ENCODE data around the gene NEURL2.
A peak's percentile ranks its signal among the peaks of the same experiment; 100 is the strongest.
"Not testable (repeated sequence)": the region's sequence is repeated elsewhere in the genome, so short reads cannot be mapped to it uniquely, and the experiment has no call there.

NEURL2 gene, protein sequence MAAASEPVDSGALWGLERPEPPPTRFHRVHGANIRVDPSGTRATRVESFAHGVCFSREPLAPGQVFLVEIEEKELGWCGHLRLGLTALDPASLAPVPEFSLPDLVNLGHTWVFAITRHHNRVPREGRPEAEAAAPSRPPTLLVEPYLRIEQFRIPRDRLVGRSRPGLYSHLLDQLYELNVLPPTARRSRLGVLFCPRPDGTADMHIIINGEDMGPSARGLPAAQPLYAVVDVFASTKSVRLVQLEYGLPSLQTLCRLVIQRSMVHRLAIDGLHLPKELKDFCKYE

DNA sequence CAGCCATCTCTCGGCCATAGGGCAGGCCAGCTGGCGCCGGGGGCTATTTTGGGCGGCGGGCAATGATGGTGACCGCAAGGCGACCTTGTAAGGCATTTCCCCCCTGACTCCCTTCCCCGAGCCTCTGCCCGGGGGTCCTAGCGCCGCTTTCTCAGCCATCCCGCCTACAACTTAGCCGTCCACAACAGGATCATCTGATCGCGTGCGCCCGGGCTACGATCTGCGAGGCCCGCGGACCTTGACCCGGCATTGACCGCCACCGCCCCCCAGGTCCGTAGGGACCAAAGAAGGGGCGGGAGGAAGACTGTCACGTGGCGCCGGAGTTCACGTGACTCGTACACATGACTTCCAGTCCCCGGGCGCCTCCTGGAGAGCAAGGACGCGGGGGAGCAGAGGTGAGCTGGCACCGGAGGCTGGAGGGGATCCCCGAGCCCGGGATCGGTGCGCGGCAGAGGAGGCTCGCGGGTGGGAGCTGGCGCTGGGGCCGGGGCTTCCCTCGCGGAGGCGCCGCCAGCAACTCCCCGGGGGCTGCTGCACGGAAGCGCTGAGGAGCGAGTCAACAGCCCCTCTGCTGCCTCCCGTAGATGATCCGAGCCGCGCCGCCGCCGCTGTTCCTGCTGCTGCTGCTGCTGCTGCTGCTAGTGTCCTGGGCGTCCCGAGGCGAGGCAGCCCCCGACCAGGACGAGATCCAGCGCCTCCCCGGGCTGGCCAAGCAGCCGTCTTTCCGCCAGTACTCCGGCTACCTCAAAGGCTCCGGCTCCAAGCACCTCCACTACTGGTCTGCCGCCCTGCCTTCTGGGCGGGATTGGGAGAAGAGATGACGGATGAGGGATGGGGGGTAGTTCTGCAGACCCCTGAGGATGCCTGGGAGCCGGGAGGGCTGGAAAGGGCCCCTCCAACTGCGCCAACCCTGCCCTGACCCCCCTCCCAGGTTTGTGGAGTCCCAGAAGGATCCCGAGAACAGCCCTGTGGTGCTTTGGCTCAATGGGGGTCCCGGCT is at the start of gene NEURL2, which contains the start of gene CTSA:
TSS of gene NEURL2 (minus strand) at position 224 of the 999 bp plus-strand sequence. CDS start at position 7, 217 bp downstream.
TSS of gene CTSA (plus strand) at position 351 of the 999 bp plus-strand sequence. CDS start at position 585, 234 bp downstream.
- DNase-seq = peak; percentile 81 to 87

DNA sequence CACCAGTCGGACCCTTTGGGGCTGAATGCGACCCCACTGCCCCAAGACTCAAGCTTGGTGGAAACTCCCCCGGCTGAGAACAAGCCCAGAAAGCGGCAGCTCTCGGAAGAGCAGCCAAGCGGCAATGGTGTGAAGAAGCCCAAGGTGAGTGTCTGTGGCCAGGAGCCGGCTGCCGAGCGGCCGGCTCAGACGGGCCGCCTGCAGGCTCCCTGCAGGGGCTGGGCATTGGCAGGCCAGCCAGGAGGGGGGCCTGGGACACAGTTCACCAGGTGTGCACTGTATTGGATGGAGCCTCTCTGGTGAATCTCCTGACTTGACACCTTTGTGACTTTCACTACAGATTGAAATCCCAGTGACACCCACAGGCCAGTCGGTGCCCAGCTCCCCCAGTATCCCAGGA is 49.5 kb upstream of the NEURL2 start:
- no peak for DNase-seq

DNA sequence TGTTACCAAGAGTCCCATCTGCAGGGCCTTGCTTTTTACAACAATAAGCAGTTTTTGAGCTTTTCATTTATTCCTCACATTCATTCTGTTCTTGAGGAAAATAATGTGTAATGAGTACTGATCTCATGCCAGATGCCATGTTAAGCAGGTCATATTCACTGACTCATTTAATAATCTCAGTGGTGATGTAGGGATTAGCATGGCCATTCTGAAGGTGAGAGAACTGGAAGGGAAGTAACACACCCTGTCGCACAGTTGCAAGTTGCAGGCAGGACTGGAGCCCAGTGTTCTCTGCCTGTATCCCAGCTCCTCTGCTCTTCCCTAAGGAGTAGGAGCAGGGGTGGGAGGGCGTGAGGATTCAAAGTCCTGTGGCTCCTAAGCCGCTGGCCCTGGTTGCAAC is 49.0 kb upstream of the NEURL2 start:
- DNase-seq = no peak

DNA sequence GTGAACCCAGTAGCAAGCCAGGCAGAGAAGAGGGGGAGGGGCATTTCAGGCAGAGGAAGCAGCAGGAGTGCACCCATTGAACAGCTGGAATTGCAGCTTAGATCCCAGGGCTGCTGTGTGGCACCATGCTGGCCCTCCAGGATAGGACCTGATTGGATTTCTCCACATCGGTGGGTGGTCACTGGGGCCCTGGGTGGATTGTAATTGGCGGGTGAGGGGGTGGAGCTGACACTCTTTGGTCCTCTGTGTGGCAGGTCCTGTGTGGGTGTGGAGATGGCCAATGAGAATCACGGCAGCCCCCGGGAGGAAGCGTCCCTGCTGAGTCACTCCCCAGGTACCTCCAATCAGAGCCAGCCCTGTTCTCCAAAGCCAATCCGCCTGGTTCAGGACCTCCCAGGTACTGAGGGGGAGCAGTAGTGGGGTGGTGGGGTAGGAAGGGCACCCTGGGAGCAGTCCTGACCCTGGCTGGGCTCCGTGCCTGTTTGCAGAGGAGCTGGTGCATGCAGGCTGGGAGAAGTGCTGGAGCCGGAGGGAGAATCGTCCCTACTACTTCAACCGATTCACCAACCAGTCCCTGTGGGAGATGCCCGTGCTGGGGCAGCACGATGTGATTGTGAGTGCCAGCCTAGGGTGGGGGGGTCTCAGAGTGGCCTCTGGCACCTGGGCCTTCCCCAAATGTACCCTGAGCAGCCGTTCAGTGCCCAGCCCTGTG is 47.9 kb upstream of the NEURL2 start:
- no peak for DNase-seq

DNA sequence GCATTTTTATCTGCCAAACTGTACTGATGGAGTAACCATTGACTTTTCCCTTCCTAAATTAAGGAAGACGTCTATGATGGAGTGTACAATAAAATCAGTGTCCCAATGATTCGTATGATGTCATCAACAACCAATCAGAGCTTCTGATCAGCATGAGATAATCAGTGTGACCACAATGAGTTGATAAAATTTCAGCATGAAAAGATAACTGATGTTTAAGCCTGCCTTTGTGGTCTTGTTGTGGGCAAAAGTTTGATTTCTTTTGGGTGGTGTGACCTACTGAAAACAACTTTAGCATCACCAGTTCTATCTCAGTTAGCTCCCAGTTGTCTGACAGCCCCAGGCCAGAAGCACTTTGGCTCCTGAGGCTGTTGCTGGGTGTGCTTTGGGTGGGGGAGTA is 46.8 kb upstream of the NEURL2 start:
- DNase-seq = no peak

DNA sequence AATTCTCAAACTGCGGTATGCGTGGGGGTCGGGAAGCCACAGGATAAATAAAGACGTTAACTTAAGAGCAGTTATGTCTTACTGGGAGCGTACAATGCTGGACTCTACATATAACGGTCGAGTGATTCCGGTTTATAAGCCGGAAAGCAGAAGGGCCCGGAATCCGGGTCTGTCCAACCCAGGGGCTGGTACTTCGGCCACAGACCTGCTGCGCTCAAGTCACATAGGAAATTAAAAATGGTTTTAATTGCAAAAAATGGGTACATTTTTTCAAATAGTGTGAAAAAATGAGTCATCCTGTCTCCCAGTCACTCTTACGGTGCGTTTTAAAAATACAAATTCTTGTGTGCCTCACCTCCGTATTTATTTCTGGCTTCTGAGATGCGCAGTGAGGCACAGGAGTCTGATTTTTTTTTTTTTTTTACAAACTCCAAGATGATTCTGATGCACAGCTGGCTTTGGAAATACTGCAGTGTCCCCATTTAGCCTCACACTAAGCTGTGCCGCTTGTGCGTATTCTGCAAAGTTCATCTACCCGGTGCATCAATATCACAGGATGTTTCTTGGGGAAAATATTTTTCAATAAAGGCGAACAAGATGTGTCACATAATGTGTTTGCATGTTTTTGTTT is 44.5 kb upstream of the NEURL2 start:
- DNase-seq = no peak

DNA sequence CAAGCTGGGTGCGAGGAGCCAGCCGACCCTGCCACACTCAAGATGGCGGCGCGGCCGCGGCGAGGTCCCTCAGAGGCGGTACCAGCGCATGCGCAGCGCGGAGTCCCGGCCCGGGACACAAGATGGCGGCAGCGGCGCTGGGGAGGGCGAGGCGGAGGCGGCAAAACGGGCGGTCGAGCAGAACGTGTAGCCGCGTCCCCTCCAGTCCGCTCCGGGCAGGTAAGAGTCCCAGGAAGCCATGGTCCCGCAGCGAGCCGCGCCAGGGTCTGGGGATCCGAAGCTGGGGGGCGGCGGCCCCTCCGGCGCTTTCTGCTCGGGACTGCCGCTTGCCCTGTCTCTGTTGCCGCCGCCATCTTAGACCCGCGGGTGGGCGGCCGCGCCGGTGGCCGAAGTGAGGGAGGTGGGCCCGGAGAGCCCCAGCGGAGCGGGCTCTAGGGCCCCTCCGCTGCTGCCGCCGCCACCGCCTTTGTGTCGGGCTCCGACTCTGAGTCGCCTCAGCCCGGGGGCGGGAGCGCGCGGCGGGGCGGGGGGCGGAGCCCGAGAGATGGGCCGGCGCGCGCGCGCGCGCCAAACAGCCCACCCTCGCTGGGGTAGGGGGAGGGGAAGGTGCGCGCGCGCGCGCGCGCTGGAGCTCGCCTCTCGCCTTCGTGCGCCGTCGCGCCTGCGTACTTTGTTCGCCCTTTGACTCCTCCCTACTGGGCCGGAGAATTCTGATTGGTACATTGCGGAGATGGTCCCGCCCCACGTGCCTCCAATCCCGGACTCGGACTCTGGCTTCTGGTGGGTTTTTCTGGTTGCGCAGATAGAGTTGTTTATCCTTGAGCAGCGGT is 43.8 kb upstream of the NEURL2 start, which contains the start of gene PCIF1:
TSS of gene PCIF1 (plus strand) at position 98 of the 830 bp plus-strand sequence. CDS start 4,317 bp downstream, outside the sequence.
- peak; percentile 96 to 99 for DNase-seq

DNA sequence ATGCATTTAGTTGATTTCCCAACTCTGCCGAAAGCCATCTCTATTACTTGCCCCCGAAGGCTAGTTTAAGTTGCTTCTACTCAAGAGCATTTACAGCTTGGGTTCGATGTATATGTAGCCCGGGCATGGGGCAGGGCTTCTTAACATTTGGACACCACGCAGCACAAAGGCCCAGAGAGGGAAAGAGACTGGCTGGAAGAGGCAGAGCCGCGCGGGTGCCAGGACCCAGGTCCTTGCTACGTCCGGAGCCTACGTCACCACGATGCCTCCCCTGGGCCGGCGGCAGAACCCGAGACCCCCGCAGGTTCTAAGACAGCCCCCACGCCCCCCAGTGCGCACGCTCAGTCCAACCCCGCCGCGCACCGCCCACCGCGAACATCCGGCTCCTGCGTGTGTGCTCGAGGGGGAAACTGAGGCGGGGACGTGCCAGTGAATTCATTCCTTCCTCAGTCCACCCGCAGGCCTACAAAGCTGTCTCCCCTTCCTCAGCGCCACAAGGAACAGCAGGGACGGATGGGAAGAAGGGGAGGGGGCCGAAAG is 43.1 kb upstream of the NEURL2 start:
- peak; percentile 83 to 87 for DNase-seq

DNA sequence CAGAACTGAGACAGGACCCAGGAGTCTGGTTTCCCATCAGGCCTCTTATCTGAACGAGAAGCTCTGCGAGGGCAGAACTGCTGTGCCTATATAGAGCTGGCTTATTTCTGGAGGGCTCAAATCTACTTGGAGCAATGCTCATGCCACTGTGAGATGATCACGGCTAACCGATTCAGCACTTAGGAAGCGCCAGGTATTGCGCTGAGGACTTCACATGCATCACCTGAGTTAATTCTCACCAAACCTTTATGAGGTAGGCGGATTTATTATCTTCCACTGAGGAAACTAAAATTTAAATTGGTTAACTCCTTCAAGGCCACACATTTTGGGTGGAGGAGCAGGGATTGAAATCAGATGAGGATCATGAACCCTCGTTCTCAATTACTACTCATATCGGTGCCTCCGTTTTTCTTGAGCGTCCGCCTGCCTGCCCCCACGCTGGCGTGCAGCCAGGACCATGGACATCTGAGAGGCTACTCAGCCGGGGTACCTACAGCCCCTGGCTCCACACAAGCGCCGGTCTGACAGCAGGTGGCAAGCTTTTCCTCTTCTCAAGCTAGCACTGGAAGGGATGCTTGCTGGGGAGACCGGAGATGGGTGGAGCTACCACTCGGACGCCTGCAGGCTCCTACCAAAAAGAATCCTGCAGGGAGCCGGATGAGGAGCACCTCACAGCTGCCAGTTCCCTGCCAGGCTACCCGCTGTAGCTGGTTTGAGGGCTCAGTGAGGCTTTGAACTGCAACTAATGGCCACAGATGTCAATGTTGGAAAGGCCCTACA is 42.4 kb upstream of the NEURL2 start:
- DNase-seq = peak; percentile 78 to 80

DNA sequence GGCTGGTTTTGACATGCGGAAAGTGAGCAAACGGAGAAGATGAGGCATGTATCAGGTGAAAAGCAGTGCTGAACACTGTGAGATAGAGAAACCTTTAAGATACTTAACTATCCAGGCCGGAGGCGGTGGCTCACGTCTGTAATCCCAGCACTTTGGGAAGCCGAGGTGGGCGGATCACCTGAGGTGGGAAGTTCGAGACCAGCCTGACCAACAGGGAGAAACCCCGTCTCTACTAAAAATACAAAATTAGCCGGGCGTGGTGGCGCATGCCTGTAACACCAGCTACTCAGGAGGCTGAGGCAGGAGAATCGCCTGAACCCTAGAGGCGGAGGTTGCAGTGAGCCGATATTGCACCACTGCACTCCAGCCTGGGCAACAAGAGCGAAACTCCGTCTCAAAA is 40.7 kb upstream of the NEURL2 start:
- DNase-seq = not testable (repeated sequence)

DNA sequence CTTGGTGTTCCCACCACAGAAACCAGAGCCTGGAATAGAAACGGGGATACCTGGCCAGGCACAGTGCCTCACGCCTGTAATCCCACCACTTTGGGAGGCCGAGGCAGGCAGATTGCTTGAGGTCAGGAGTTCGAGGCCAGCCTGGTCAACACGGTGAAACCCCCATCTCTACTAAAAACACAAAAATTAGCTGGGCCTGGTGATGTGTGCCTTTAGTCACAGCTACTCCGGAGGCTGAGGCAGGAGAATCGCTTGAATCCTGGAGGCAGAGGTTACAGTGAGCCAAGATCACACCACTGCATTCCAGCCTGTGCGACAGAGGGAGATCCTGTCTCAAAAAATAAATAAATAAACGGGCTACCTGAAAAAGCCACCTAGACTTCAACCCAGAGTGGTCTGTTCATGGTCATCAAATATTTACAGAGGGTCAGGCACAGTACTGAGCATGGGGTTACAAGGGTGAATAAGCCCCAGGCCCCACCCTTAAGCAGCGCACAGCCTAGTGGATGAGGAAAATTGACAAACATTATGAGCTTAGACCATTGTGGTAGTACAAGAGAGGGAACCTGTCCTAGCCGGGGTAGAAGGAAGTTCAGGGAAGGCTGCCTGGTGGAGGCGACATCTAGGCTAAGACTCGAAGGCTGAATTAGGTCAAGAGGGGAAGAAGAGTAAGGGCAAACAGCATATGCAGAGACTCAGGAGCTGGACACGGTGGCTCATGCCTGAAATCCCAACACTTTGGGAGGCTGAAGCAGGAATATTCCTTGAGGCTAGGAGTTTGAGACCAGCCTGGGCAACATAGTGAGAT is 36.3 kb upstream of the NEURL2 start:
- no peak for DNase-seq

DNA sequence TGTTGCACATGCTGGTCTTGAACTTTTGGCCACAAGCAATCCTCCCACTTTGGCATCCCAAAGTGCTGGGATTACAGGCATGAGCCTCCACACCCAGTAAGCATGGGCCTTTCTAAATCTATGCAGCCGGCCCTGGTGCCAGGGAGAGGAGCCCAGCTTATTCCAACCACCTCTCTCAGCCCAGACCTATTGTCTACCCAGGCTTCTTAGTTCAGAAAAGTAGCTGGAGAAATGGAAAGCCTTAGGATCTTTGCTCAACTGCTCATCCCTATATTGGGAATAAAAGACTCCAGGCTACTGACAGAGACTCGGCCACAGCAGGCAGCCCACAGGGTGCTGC is 35.7 kb upstream of the NEURL2 start:
- DNase-seq = no peak

DNA sequence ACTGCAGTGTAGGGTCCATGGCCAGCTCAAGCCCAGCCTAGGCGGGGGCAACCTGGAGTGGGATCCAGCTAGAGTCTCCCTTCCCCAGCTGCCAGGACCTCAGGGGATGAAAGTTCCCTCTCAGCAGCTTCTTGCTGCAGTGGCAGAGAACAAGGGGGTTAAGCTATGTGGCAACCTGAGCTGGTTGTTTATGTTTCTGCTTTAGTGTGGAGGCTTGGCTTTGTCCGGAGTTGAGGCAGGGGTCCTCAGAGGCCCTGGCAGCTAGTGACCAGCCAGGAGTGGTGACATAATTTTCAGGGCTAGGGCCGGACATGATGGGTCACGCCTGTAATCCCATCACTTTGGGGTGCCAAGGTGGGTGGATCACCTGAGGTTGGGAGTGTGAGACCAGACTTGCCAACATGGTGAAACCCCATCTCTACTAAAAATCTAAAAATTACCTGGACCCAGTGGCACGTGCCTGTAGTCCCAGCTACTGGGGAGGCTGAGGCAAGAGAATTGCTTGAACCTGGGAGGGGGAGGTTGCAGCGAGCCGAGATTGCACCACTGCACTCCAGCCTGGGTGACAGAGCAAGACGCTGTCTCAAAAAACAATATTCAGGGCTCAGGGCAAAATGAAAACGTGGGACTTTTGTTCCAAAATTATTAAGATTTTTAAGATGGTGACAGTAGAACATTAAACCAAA is 35.0 kb upstream of the NEURL2 start:
- DNase-seq = no peak

DNA sequence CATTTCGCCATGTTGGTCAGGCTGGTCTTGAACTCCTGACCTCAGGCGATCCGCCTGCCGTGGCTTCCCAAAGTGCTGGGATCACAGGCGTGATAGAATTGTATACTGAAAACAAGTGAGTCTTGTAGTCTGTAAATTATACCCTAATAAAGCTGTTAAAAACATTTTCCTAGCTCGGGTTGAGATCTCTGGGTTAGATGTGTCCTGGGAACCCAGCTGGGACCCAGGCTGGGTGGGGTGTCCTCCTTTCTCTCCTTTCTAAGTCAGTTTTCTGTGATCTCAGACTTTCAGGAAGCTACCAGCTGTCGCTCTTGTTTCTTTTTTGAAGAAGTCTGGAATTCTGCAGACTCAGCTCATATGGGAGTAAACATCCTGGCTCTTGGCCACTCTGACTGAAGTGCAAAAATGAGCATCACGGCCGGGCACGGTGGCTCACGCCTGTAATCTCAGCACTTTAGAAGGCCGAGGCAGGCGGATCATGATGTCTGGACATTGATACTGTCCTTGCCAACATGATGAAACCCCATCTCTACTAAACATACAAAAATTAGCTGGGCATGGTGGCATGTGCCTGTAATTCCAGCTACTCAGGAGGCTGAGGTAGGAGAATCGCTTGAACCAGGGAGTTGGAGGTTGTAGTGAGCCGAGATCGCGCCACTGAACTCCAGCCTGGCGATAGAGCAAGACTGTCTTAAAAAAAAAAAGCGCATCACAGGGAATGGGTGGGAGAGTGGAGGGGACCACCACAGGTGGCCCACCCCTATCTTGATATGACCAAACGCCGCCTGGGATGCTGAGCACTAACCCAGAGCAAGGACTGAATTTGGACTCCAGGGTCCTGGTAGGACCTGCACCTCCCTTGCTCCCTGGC is 33.6 kb upstream of the NEURL2 start:
- DNase-seq = peak in 1 of 2 experiments; percentile 41

DNA sequence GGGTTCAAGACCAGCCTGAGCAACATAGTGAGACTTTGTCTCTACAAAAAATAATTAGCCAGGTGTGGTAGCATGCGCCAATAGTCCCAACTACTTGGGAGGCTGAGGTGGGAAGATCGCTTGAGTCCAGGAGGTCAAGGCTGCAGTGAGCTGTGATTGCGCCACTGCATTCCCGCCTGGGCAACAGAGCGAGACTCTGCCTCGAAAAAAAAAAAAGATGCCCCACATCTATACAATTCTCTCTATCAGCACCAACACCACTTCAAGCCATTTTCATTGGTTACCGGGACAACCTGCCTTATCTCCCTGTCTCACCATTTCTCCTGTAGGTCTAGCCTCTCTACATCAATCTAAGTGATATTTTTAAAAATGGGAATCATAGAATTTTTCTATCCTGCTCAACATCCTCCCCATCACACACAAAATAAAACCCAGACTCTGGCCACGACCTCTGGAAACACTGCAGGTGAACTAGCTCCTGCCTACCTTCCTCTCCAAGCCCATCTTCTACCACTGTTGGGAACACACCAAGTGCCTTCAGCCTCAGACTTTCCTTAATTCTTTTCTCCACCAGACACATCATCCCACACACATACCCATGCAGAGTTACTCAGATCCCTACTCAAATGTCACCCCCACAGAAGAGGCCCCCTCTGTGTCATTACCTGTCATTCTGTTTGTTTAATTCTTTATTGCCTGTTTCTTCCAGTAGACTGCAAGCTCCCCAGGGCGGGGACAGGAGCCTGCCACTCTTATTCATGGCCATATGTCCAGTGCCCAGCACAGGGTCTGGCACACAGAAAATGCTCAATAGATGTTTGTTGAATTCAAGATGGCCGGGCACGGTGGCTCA is 30.6 kb upstream of the NEURL2 start:
- DNase-seq = no peak

DNA sequence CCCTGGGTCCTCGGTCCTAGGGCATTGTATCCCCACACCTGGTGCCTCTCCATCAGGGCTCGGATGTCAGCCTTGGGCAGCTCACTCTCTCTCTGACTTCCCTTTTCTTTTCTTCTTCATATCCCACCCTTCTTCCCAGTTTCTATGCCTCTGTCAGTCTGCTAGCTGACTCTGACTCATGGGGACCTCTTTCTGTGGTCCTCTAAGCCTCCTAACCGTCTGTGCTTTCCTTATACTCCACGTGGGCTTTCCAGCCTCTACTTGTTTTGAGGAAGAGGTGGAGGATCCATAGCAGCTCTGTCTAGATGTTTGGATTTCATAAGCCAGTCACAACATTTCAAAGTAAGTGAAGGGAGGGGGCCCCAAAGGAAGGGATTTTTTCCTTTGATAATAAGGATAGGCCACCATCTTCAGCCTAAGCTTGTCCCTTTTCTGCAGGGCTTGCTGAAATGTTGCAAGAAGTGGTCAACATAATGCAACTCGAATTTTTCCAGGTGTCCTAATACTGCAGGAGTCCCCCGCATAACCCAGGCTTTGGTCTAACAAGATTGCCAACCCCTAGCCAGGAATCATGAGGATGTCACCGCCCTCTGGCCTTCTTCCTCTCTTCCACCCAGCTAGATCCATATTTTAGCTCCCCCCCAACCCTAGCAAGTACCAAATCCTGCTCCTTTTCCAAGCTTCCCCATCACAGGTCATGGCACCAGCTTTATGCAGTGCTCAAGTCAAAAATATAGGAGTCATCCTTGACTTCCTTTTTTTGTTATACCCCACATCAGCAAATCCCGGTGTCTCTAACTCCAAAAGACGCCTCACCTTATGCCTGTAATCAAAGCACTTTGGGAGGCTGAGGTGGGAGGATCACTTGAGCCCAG is 29.7 kb upstream of the NEURL2 start:
- no peak for DNase-seq

Data from NCI-H446 (cell line).